K562 (cell line): ENCODE results near the gene DLGAP3. TPM values are rescaled to one million over a fixed set of nuclear protein-coding genes. Genes with fewer than 3 reads are reported as not detected.

Experiments used
- ATAC-seq: fragments of 200-7000 bp; cut with Tn5 transposase; 3 replicates; pipeline ENCODE4 v1.9.1; 2020; ENCODE audit warnings: moderate library complexity
- BruUV-seq: library from RNA; stranded (reverse); fragments of 400-500 nt; replicated peaks from 2 replicates; lab custom pipeline; 2021; lab: Mats Ljungman, UMichigan
- CTCF ChIA-PET: fragments of 300-600 bp; formaldehyde crosslinking; extraction: SDS; loops from one replicate; lab custom pipeline; 2021; ENCODE audit warnings: low intra/inter-chr PET ratio; lab: Yijun Ruan, JAX
- POLR2A ChIA-PET: fragments of 300-600, 350-650 bp; sonication (Branson Sonifier 250); formaldehyde crosslinking; extraction: SDS; loops from one replicate; lab custom pipeline; 2021; ENCODE audit warnings: antibody characterized with exemption, inconsistent platforms; lab: Yijun Ruan, JAX
- DNase-seq, 4 experiments: peaks; one replicate each; pipeline versions ENCODE4 v3.0.0 to v3.0.0-alpha.2; 2011 to 2018; ENCODE audit warnings: low spot score in 3 of 4, mixed read lengths in 3 of 4; ENCODE audit errors: extremely low read depth in 1 of 4
- FAIRE-seq: peaks from 2 replicates; lab custom pipeline; 2011; peaks lifted over from hg19 to GRCh38; lab: Jason Lieb, UNC
- H2AFZ ChIP-seq: 2 replicates; pipeline ENCODE4 v1.6.0; 2011; ENCODE audit warnings: low read depth, low read length, control low read depth, inconsistent platforms
- H3K27ac ChIP-seq: fragments of 200-600 bp; 3 replicates; pipeline ENCODE4 v1.8.0; 2011; ENCODE audit warnings: low read depth, mild to moderate bottlenecking, control low read depth, inconsistent platforms, low read length, moderate library complexity, mixed read lengths; ENCODE audit errors: extremely low read depth
- H3K27me3 ChIP-seq, 2 experiments: fragments of 300-600 bp in 1 of 2; 2 replicates in 1 of 2; 3 replicates in 1 of 2; pipeline versions ENCODE4 v1.6.0 to v1.8.0; 2011; ENCODE audit warnings: inconsistent platforms in 2 of 2, low read length in 2 of 2, mild to moderate bottlenecking in 1 of 2, mixed read lengths in 1 of 2, moderate library complexity in 1 of 2; ENCODE audit not compliant: control insufficient read depth in 2 of 2, insufficient read depth in 2 of 2
- H3K36me3 ChIP-seq: fragments of 300-600 bp; 3 replicates; pipeline ENCODE4 v1.8.0; 2011; ENCODE audit warnings: mild to moderate bottlenecking, low read length, inconsistent platforms; ENCODE audit not compliant: control insufficient read depth, insufficient read depth
- H3K4me1 ChIP-seq, 2 experiments: fragments of 200-600 bp in 1 of 2; replicated peaks in 1 of 2; 2 replicates in 1 of 2; 3 replicates in 1 of 2; pipeline versions ENCODE4 v1.5.1 to v1.8.0; 2011; ENCODE audit warnings: inconsistent platforms in 2 of 2, low read length in 2 of 2, mild to moderate bottlenecking in 1 of 2, mixed read lengths in 1 of 2, moderate library complexity in 1 of 2; ENCODE audit not compliant: control insufficient read depth in 2 of 2, insufficient read depth in 2 of 2
- H3K4me2 ChIP-seq: 2 replicates; pipeline ENCODE4 v1.6.1; 2011; ENCODE audit warnings: low read length, control low read depth, inconsistent platforms, mixed read lengths; ENCODE audit not compliant: insufficient read depth
- H3K4me3 ChIP-seq: fragments of 200-600 bp; sonication (generic), shearing (Covaris generic); 2 replicates; pipeline ENCODE4 v1.5.1; 2016; ENCODE audit warnings: control low read depth, inconsistent platforms
- H3K79me2 ChIP-seq: fragments of 200-600 bp; 3 replicates; pipeline ENCODE4 v1.8.0; 2011; ENCODE audit warnings: low read length, inconsistent platforms; ENCODE audit not compliant: control insufficient read depth, insufficient read depth
- H3K9ac ChIP-seq, 2 experiments: 2 replicates each; pipeline versions ENCODE4 v1.6.0 to v1.6.1; 2011; ENCODE audit warnings: low read depth in 2 of 2, low read length in 2 of 2, control low read depth in 1 of 2, inconsistent platforms in 1 of 2, mild to moderate bottlenecking in 1 of 2, mixed read lengths in 1 of 2; ENCODE audit not compliant: insufficient read depth in 1 of 2
- H3K9me1 ChIP-seq: one replicate; pipeline ENCODE4 v1.6.0; 2011; ENCODE audit warnings: inconsistent platforms, mild to moderate bottlenecking, low read length, moderate library complexity; ENCODE audit not compliant: control insufficient read depth, insufficient read depth
- H3K9me3 ChIP-seq: replicated peaks from 2 replicates; pipeline ENCODE4 v1.5.1; 2011; ENCODE audit warnings: low read depth, low read length, inconsistent platforms; ENCODE audit not compliant: control insufficient read depth, insufficient read depth
- H4K20me1 ChIP-seq: replicated peaks from 2 replicates; pipeline ENCODE4 v1.6.1; 2011; ENCODE audit warnings: low read length, inconsistent platforms, mixed read lengths; ENCODE audit not compliant: control insufficient read depth, insufficient read depth
- FIP1L1 ChIP-seq: fragments of 200-400 bp; formaldehyde crosslinking; IDR thresholded peaks from 2 replicates; pipeline ENCODE4 v1.6.1; 2018; ENCODE audit warnings: mild to moderate bottlenecking, low read depth, low read length; ENCODE audit not compliant: poor library complexity, severe bottlenecking
- in situ Hi-C: fragments of 300-500 bp; cut with MboI; formaldehyde crosslinking; loops from 4 replicates; pipeline ENCODE4 v1.15.0; 2018; ENCODE audit warnings: inconsistent platforms, mixed read lengths
- intact Hi-C: fragments of 100-400 bp; cut with micrococcal nuclease; formaldehyde crosslinking; loops from 2 replicates; pipeline ENCODE4 v1.14.2; 2022
- polyA plus RNA-seq, 8 experiments: library from polyadenylated mRNA; depleted of rRNA in 4 of 8; stranded (reverse) in 5 of 8; unstranded in 3 of 8; fragments of >200 nt; fragmentation: Nextera tagmentation in 2 of 8; fragmentation: Illumina TruSeq in 1 of 8; extraction: Ambion mirVana in 2 of 8; extraction: Trizol in 1 of 8; gene quantifications; 2 replicates each; pipeline versions ENCODE4 v1.2.1 to v1.2.3, GENCODE V29; 2011 to 2014; ENCODE audit warnings: inconsistent platforms in 1 of 8, missing spikeins in 1 of 8
- total RNA-seq, 7 experiments: library from RNA; depleted of rRNA in 6 of 7; stranded (reverse); fragments of >200 nt in 6 of 7; fragmentation: Illumina TruSeq in 2 of 7; extraction: Trizol in 2 of 7; gene quantifications; 2 replicates each; pipeline versions ENCODE4 v1.2.1 to v1.2.3, GENCODE V29; 2011 to 2021; ENCODE audit warnings: low replicate concordance in 1 of 7

Gene DLGAP3
- total and polyA plus RNA-seq, 9 of the 15 experiments (the other 6 are each of a cell fraction or from before 2014, with no cell fraction given): 0.01 to 0.16 (median 0.07) TPM; not detected in 6

GRCh38 chr1:34816332-34816731 lies 113.1 kb downstream of the DLGAP3 start:
- H4K20me1 ChIP-seq: no peaks in the 10 kb centered on the region
- no peaks in the 10 kb centered on the region for H3K9me3 ChIP-seq
- ATAC-seq: no peak
- no peak overlapping the region for H2AFZ ChIP-seq
- no peak for TF ChIP-seq FIP1L1
- FAIRE-seq: no peak
- peaks cover 0 to 2% of the 10 kb centered on the region in 2 experiments; a peak in 3 of 5 replicates for H3K27me3 ChIP-seq
- in situ Hi-C loops: no loop called here
- no peak overlapping the region for H3K4me2 ChIP-seq
- H3K4me1 ChIP-seq: no peaks in the 10 kb centered on the region
- H3K27ac ChIP-seq: no peak overlapping the region
- no peak overlapping the region for H3K9ac ChIP-seq
- H3K79me2 ChIP-seq: no peaks in the 10 kb centered on the region
- intact Hi-C loops: no loop called here
- POLR2A ChIA-PET: interaction anchor here (0.6 to 1.0 kb wide), 2 partner anchors 11 to 279 kb away, joined by 3 to 4 read pairs; no protein-coding TSS in a partner anchor
- no peak for DNase-seq
- no peaks in the 10 kb centered on the region for H3K36me3 ChIP-seq
- no TSS peak for BruUV-seq
- CTCF ChIA-PET: no interaction called here
- H3K4me3 ChIP-seq: no peak overlapping the region
- no peaks in the 10 kb centered on the region for H3K9me1 ChIP-seq

Other genes with a start within 250 kb of the DLGAP3 start
Only the 7 nearest of the 8 such genes appear.
- not detected in 2 replicates for gene GJB4, start 169.9 kb downstream of the DLGAP3 start, total RNA-seq (2014; rRNA removed)
- gene GJB4, start 169.9 kb downstream of the DLGAP3 start, total RNA-seq (2014; rRNA removed; fragmentation: Illumina TruSeq; extraction: Trizol): not detected in 2 replicates
- not detected in 2 replicates for gene GJB4, start 169.9 kb downstream of the DLGAP3 start, total RNA-seq (2015; rRNA removed; fragmentation: Illumina TruSeq; extraction: Trizol)
- not detected in 2 replicates for gene GJB4, start 169.9 kb downstream of the DLGAP3 start, total RNA-seq (2021)
- 0.03 TPM in 1 of 2 replicates, not detected in the other for gene GJB4, start 169.9 kb downstream of the DLGAP3 start, polyA plus RNA-seq (2011; rRNA removed)
- gene GJB4, start 169.9 kb downstream of the DLGAP3 start, polyA plus RNA-seq (2014; fragmentation: Illumina TruSeq; extraction: Trizol): not detected in 2 replicates
- not detected for gene GJB4, start 169.9 kb downstream of the DLGAP3 start, polyA plus RNA-seq (2014; fragmentation: Nextera tagmentation; extraction: Ambion mirVana)
- not detected in 2 replicates for gene GJB4, start 169.9 kb downstream of the DLGAP3 start, polyA plus RNA-seq (2014; rRNA removed)
- gene GJB3, start 148.4 kb downstream of the DLGAP3 start, total RNA-seq (2014; rRNA removed): not detected in 2 replicates
- gene GJB3, start 148.4 kb downstream of the DLGAP3 start, total RNA-seq (2014; rRNA removed; fragmentation: Illumina TruSeq; extraction: Trizol): not detected in 2 replicates
- not detected in 2 replicates for gene GJB3, start 148.4 kb downstream of the DLGAP3 start, total RNA-seq (2015; rRNA removed; fragmentation: Illumina TruSeq; extraction: Trizol)
- gene GJB3, start 148.4 kb downstream of the DLGAP3 start, total RNA-seq (2021): not detected in 2 replicates
- not detected in 2 replicates for gene GJB3, start 148.4 kb downstream of the DLGAP3 start, polyA plus RNA-seq (2011; rRNA removed)
- not detected in 2 replicates for gene GJB3, start 148.4 kb downstream of the DLGAP3 start, polyA plus RNA-seq (2014; fragmentation: Illumina TruSeq; extraction: Trizol)
- not detected for gene GJB3, start 148.4 kb downstream of the DLGAP3 start, polyA plus RNA-seq (2014; fragmentation: Nextera tagmentation; extraction: Ambion mirVana)
- not detected in 2 replicates for gene GJB3, start 148.4 kb downstream of the DLGAP3 start, polyA plus RNA-seq (2014; rRNA removed)
- 0.08 TPM in 1 of 2 replicates, not detected in the other for gene GJA4, start 136.7 kb downstream of the DLGAP3 start, total RNA-seq (2014; rRNA removed)
- gene GJA4, start 136.7 kb downstream of the DLGAP3 start, total RNA-seq (2014; rRNA removed; fragmentation: Illumina TruSeq; extraction: Trizol): not detected in 2 replicates
- gene GJA4, start 136.7 kb downstream of the DLGAP3 start, total RNA-seq (2015; rRNA removed; fragmentation: Illumina TruSeq; extraction: Trizol): not detected in 2 replicates
- 0.16 TPM in 1 of 2 replicates, not detected in the other for gene GJA4, start 136.7 kb downstream of the DLGAP3 start, total RNA-seq (2021)
- 0.05 and 0.24 TPM in 2 replicates for gene GJA4, start 136.7 kb downstream of the DLGAP3 start, polyA plus RNA-seq (2011; rRNA removed)
- 0.10 TPM in 1 of 2 replicates, not detected in the other for gene GJA4, start 136.7 kb downstream of the DLGAP3 start, polyA plus RNA-seq (2014; fragmentation: Illumina TruSeq; extraction: Trizol)
- not detected for gene GJA4, start 136.7 kb downstream of the DLGAP3 start, polyA plus RNA-seq (2014; fragmentation: Nextera tagmentation; extraction: Ambion mirVana)
- gene GJA4, start 136.7 kb downstream of the DLGAP3 start, polyA plus RNA-seq (2014; rRNA removed): not detected in 2 replicates
- 63.5 and 83.3 TPM in 2 replicates for gene SMIM12, start 69.9 kb downstream of the DLGAP3 start, total RNA-seq (2014; rRNA removed)
- 57.7 and 63.9 TPM in 2 replicates for gene SMIM12, start 69.9 kb downstream of the DLGAP3 start, total RNA-seq (2014; rRNA removed; fragmentation: Illumina TruSeq; extraction: Trizol)
- gene SMIM12, start 69.9 kb downstream of the DLGAP3 start, total RNA-seq (2015; rRNA removed; fragmentation: Illumina TruSeq; extraction: Trizol): 66.7 and 68.0 TPM in 2 replicates
- 71.4 and 72.3 TPM in 2 replicates for gene SMIM12, start 69.9 kb downstream of the DLGAP3 start, total RNA-seq (2021)
- gene SMIM12, start 69.9 kb downstream of the DLGAP3 start, polyA plus RNA-seq (2011; rRNA removed): 46.8 and 56.1 TPM in 2 replicates
- gene SMIM12, start 69.9 kb downstream of the DLGAP3 start, polyA plus RNA-seq (2014; fragmentation: Illumina TruSeq; extraction: Trizol): 91.7 and 112 TPM in 2 replicates
- 10 to 100 TPM; 51.7 to 54.1 TPM for gene SMIM12, start 69.9 kb downstream of the DLGAP3 start, polyA plus RNA-seq (2014; fragmentation: Nextera tagmentation; extraction: Ambion mirVana)
- gene SMIM12, start 69.9 kb downstream of the DLGAP3 start, polyA plus RNA-seq (2014; rRNA removed): 63.9 and 84.5 TPM in 2 replicates
- gene TMEM35B, start 55.7 kb upstream of the DLGAP3 start, total RNA-seq (2014; rRNA removed): 11.4 and 13.1 TPM in 2 replicates
- 18.9 and 19.8 TPM in 2 replicates for gene TMEM35B, start 55.7 kb upstream of the DLGAP3 start, total RNA-seq (2014; rRNA removed; fragmentation: Illumina TruSeq; extraction: Trizol)
- 11.4 and 11.7 TPM in 2 replicates for gene TMEM35B, start 55.7 kb upstream of the DLGAP3 start, total RNA-seq (2015; rRNA removed; fragmentation: Illumina TruSeq; extraction: Trizol)
- gene TMEM35B, start 55.7 kb upstream of the DLGAP3 start, total RNA-seq (2021): 15.6 and 17.3 TPM in 2 replicates
- 42.7 and 43.5 TPM in 2 replicates for gene TMEM35B, start 55.7 kb upstream of the DLGAP3 start, polyA plus RNA-seq (2011; rRNA removed)
- 18.5 and 21.4 TPM in 2 replicates for gene TMEM35B, start 55.7 kb upstream of the DLGAP3 start, polyA plus RNA-seq (2014; fragmentation: Illumina TruSeq; extraction: Trizol)
- 100 to 1,000 TPM; 123 to 142 TPM for gene TMEM35B, start 55.7 kb upstream of the DLGAP3 start, polyA plus RNA-seq (2014; fragmentation: Nextera tagmentation; extraction: Ambion mirVana)
- 21.6 and 21.8 TPM in 2 replicates for gene TMEM35B, start 55.7 kb upstream of the DLGAP3 start, polyA plus RNA-seq (2014; rRNA removed)
- 8.9 and 9.0 TPM in 2 replicates for gene ZMYM6, start 102.3 kb upstream of the DLGAP3 start, total RNA-seq (2014; rRNA removed)
- gene ZMYM6, start 102.3 kb upstream of the DLGAP3 start, total RNA-seq (2014; rRNA removed; fragmentation: Illumina TruSeq; extraction: Trizol): 19.7 and 20.8 TPM in 2 replicates
- 15.8 and 18.7 TPM in 2 replicates for gene ZMYM6, start 102.3 kb upstream of the DLGAP3 start, total RNA-seq (2015; rRNA removed; fragmentation: Illumina TruSeq; extraction: Trizol)
- gene ZMYM6, start 102.3 kb upstream of the DLGAP3 start, total RNA-seq (2021): 19.3 and 21.4 TPM in 2 replicates
- gene ZMYM6, start 102.3 kb upstream of the DLGAP3 start, polyA plus RNA-seq (2011; rRNA removed): 19.6 and 22.6 TPM in 2 replicates
- 16.6 and 21.6 TPM in 2 replicates for gene ZMYM6, start 102.3 kb upstream of the DLGAP3 start, polyA plus RNA-seq (2014; fragmentation: Illumina TruSeq; extraction: Trizol)
- gene ZMYM6, start 102.3 kb upstream of the DLGAP3 start, polyA plus RNA-seq (2014; fragmentation: Nextera tagmentation; extraction: Ambion mirVana): 10 to 100 TPM; 14.6 to 21.9 TPM
- gene ZMYM6, start 102.3 kb upstream of the DLGAP3 start, polyA plus RNA-seq (2014; rRNA removed): 15.8 TPM in 2 replicates
- 8.0 and 10.6 TPM in 2 replicates for gene ZMYM1, start 149.7 kb upstream of the DLGAP3 start, total RNA-seq (2014; rRNA removed)
- 23.9 and 25.1 TPM in 2 replicates for gene ZMYM1, start 149.7 kb upstream of the DLGAP3 start, total RNA-seq (2014; rRNA removed; fragmentation: Illumina TruSeq; extraction: Trizol)
- gene ZMYM1, start 149.7 kb upstream of the DLGAP3 start, total RNA-seq (2015; rRNA removed; fragmentation: Illumina TruSeq; extraction: Trizol): 20.5 and 24.5 TPM in 2 replicates
- gene ZMYM1, start 149.7 kb upstream of the DLGAP3 start, total RNA-seq (2021): 18.6 and 20.3 TPM in 2 replicates
- gene ZMYM1, start 149.7 kb upstream of the DLGAP3 start, polyA plus RNA-seq (2011; rRNA removed): 25.4 and 27.0 TPM in 2 replicates
- 12.2 and 15.8 TPM in 2 replicates for gene ZMYM1, start 149.7 kb upstream of the DLGAP3 start, polyA plus RNA-seq (2014; fragmentation: Illumina TruSeq; extraction: Trizol)
- 10 to 100 TPM in 1 of 2 experiments, 1 to 10 TPM in 1; 8.8 to 14.2 TPM for gene ZMYM1, start 149.7 kb upstream of the DLGAP3 start, polyA plus RNA-seq (2014; fragmentation: Nextera tagmentation; extraction: Ambion mirVana)
- gene ZMYM1, start 149.7 kb upstream of the DLGAP3 start, polyA plus RNA-seq (2014; rRNA removed): 7.5 and 8.6 TPM in 2 replicates